HepG2 (cell line): ENCODE results near the gene LMAN1L.

Source experiments
- CREM ChIP-seq, 2 experiments: sonication (generic) in 1 of 2; formaldehyde crosslinking in 1 of 2; IDR thresholded peaks; 2 replicates each; pipeline versions ENCODE4 v1.4.0 to v1.6.1; 2016 to 2020; ENCODE audit warnings: antibody characterized with exemption in 1 of 2, mild to moderate bottlenecking in 1 of 2, missing genetic modification reagents in 1 of 2
- DPF2 ChIP-seq: sonication (generic); formaldehyde crosslinking; IDR thresholded peaks from 2 replicates; pipeline ENCODE4 v1.4.0; 2020; ENCODE audit warnings: mild to moderate bottlenecking, low read depth, missing genetic modification reagents, borderline replicate concordance
- ETV6 ChIP-seq: sonication (generic); formaldehyde crosslinking; conservative IDR thresholded peaks from 2 replicates; pipeline ENCODE4 v1.4.0; 2020; ENCODE audit warnings: missing genetic modification reagents
- NFIC ChIP-seq: IDR thresholded peaks from 2 replicates; pipeline ENCODE4 v1.6.1; 2012; ENCODE audit warnings: mild to moderate bottlenecking, low read length, inconsistent platforms
- POLR2AphosphoS5 ChIP-seq: IDR thresholded peaks from 2 replicates; pipeline ENCODE4 v1.6.1; 2012; ENCODE audit warnings: low read depth, low read length
- SRSF1 ChIP-seq: fragments of 200-400 bp; formaldehyde crosslinking; optimal IDR thresholded peaks from 2 replicates; pipeline ENCODE3; 2017; ENCODE audit warnings: mild to moderate bottlenecking, low read depth, low read length, moderate library complexity
- ZFP36 ChIP-seq: fragments of 150-350 bp; IDR thresholded peaks from 2 replicates; pipeline ENCODE4 v1.6.1; 2018; ENCODE audit warnings: borderline replicate concordance, low read length, low read depth; ENCODE audit not compliant: partially characterized antibody
- ZNF558 ChIP-seq: sonication (generic); formaldehyde crosslinking; IDR thresholded peaks from 2 replicates; pipeline ENCODE4 v1.9.0; 2022; ENCODE audit warnings: mild to moderate bottlenecking, missing genetic modification reagents, borderline replicate concordance
- TF ChIP-seq, protein P1 (sequence below): sonication (generic); formaldehyde crosslinking; IDR thresholded peaks from 2 replicates; pipeline ENCODE4 v1.5.1; 2020; ENCODE audit warnings: mild to moderate bottlenecking, missing genetic modification reagents, moderate library complexity
- TF ChIP-seq, protein P2 (sequence below), 2 experiments: sonication (generic) in 1 of 2; formaldehyde crosslinking in 1 of 2; IDR thresholded peaks; 2 replicates each; pipeline versions ENCODE4 v1.5.1 to v1.6.1; 2011 to 2020; ENCODE audit warnings: borderline replicate concordance in 1 of 2, low read depth in 1 of 2, low read length in 1 of 2, mild to moderate bottlenecking in 1 of 2, missing genetic modification reagents in 1 of 2, moderate library complexity in 1 of 2
- TF ChIP-seq, protein P3 (sequence below): sonication (generic); formaldehyde crosslinking; IDR thresholded peaks from 2 replicates; pipeline ENCODE4 v1.4.0; 2020; ENCODE audit warnings: mild to moderate bottlenecking, missing genetic modification reagents
- TF ChIP-seq, protein P4 (sequence below): IDR thresholded peaks from 2 replicates; pipeline ENCODE4 v1.6.1; 2016; ENCODE audit warnings: missing compliant biosample characterization, missing genetic modification reagents, borderline replicate concordance
- TF ChIP-seq, protein P5 (sequence below): sonication (generic); formaldehyde crosslinking; IDR thresholded peaks from 2 replicates; pipeline ENCODE4 v1.5.0; 2020; ENCODE audit warnings: mild to moderate bottlenecking, missing genetic modification reagents, borderline replicate concordance

DNA sequence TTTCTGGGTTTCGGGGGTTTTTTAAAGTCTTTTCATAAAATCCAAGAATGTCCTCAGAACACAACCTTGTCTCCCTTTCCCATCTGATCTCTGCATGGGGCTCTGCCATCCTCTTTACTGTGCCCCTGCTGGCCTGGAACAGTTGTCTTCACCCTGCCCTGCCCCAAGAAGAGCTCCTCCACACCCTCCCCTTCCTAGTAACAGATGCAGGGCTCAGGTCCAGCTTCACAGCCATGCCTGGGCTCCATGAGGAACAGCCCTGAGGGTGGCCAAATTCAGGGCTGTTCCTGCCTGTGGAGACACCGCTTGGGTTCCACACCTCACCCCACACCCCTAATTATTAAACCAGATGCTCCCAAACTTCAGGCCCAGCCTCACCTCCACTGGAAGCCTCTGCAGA lies 43.2 kb downstream of the LMAN1L start:
- TF ChIP-seq, protein P1, sequence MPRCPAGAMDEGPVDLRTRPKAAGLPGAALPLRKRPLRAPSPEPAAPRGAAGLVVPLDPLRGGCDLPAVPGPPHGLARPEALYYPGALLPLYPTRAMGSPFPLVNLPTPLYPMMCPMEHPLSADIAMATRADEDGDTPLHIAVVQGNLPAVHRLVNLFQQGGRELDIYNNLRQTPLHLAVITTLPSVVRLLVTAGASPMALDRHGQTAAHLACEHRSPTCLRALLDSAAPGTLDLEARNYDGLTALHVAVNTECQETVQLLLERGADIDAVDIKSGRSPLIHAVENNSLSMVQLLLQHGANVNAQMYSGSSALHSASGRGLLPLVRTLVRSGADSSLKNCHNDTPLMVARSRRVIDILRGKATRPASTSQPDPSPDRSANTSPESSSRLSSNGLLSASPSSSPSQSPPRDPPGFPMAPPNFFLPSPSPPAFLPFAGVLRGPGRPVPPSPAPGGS (CRISPR knock-in tag): no peak
- TF ChIP-seq POLR2AphosphoS5 (no peak), CREM (IDR thresholded peaks at IDR 0.05) (no peak), CREM (CRISPR knock-in tag; IDR thresholded peaks at IDR 0.05) (no peak), ZNF558 (CRISPR knock-in tag) (no peak), ZFP36 (no peak), ETV6 (CRISPR knock-in tag) (no peak), NFIC (no peak), DPF2 (no peak), SRSF1 (no peak)
- TF ChIP-seq, protein P2, sequence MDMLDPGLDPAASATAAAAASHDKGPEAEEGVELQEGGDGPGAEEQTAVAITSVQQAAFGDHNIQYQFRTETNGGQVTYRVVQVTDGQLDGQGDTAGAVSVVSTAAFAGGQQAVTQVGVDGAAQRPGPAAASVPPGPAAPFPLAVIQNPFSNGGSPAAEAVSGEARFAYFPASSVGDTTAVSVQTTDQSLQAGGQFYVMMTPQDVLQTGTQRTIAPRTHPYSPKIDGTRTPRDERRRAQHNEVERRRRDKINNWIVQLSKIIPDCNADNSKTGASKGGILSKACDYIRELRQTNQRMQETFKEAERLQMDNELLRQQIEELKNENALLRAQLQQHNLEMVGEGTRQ (IDR thresholded peaks at IDR 0.05; ENCODE audit: low read depth, low read length): no peak
- TF ChIP-seq, protein P2 (CRISPR knock-in tag; IDR thresholded peaks at IDR 0.05; ENCODE audit: borderline replicate concordance): no peak
- TF ChIP-seq, protein P3, sequence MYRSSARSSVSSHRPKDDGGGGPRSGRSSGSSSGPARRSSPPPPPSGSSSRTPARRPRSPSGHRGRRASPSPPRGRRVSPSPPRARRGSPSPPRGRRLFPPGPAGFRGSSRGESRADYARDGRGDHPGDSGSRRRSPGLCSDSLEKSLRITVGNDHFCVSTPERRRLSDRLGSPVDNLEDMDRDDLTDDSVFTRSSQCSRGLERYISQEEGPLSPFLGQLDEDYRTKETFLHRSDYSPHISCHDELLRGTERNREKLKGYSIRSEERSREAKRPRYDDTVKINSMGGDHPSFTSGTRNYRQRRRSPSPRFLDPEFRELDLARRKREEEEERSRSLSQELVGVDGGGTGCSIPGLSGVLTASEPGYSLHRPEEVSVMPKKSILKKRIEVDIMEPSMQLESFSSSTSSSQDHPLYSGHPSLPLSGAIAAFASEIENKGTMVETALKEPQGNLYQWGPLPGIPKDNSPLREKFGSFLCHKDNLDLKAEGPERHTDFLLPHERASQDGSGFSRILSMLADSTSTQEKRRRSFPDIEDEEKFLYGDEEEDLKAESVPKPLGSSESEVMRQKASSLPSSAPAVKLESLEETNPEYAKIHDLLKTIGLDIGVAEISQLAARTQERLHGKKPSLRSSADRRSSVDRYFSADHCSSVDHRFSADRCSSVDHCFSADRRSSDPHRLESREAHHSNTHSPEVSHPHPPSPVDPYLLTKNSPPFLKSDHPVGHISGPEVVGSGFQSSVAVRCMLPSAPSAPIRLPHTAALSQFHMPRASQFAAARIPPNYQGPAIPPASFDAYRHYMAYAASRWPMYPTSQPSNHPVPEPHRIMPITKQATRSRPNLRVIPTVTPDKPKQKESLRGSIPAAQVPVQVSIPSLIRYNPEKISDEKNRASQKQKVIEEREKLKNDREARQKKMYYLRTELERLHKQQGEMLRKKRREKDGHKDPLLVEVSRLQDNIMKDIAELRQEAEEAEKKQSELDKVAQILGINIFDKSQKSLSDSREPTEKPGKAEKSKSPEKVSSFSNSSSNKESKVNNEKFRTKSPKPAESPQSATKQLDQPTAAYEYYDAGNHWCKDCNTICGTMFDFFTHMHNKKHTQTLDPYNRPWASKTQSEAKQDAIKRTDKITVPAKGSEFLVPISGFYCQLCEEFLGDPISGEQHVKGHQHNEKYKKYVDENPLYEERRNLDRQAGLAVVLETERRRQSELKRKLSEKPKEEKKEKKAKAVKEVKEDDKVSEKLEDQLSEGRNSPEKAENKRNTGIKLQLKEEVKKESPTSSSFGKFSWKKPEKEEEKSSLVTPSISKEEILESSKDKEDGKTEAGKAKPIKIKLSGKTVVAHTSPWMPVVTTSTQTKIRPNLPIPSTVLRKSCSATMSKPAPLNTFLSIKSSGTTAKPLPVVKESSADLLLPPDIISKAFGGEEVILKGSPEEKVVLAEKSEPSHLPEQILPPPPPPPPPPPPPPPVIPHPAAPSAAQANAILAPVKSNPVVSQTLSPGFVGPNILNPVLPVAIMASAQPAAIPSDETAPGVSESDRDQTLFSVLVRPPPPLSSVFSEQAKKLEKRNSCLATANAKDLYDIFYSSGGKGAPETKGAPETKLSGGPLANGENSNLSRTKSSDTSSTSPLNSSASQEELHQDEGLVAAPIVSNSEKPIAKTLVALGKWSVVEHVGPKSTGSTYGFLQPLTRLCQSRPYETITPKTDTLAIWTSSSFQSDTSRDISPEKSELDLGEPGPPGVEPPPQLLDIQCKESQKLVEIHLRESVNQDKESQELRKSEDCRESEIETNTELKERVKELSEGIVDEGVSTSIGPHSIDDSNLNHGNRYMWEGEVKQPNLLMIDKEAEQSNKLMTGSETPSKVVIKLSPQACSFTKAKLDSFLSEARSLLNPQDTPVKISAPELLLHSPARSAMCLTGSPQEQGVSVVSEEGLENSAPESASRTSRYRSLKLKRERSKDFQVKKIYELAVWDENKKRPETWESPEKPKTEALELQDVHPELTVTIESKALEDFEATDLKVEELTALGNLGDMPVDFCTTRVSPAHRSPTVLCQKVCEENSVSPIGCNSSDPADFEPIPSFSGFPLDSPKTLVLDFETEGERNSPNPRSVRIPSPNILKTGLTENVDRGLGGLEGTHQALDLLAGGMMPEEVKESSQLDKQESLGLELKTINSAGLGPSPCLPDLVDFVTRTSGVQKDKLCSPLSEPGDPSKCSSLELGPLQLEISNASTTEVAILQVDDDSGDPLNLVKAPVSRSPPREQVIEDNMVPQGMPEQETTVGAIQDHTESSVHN (CRISPR knock-in tag): no peak
- TF ChIP-seq, protein P4, sequence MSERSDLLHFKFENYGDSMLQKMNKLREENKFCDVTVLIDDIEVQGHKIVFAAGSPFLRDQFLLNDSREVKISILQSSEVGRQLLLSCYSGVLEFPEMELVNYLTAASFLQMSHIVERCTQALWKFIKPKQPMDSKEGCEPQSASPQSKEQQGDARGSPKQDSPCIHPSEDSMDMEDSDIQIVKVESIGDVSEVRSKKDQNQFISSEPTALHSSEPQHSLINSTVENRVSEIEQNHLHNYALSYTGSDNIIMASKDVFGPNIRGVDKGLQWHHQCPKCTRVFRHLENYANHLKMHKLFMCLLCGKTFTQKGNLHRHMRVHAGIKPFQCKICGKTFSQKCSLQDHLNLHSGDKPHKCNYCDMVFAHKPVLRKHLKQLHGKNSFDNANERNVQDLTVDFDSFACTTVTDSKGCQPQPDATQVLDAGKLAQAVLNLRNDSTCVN (CRISPR knock-in tag): no peak
- TF ChIP-seq, protein P5, sequence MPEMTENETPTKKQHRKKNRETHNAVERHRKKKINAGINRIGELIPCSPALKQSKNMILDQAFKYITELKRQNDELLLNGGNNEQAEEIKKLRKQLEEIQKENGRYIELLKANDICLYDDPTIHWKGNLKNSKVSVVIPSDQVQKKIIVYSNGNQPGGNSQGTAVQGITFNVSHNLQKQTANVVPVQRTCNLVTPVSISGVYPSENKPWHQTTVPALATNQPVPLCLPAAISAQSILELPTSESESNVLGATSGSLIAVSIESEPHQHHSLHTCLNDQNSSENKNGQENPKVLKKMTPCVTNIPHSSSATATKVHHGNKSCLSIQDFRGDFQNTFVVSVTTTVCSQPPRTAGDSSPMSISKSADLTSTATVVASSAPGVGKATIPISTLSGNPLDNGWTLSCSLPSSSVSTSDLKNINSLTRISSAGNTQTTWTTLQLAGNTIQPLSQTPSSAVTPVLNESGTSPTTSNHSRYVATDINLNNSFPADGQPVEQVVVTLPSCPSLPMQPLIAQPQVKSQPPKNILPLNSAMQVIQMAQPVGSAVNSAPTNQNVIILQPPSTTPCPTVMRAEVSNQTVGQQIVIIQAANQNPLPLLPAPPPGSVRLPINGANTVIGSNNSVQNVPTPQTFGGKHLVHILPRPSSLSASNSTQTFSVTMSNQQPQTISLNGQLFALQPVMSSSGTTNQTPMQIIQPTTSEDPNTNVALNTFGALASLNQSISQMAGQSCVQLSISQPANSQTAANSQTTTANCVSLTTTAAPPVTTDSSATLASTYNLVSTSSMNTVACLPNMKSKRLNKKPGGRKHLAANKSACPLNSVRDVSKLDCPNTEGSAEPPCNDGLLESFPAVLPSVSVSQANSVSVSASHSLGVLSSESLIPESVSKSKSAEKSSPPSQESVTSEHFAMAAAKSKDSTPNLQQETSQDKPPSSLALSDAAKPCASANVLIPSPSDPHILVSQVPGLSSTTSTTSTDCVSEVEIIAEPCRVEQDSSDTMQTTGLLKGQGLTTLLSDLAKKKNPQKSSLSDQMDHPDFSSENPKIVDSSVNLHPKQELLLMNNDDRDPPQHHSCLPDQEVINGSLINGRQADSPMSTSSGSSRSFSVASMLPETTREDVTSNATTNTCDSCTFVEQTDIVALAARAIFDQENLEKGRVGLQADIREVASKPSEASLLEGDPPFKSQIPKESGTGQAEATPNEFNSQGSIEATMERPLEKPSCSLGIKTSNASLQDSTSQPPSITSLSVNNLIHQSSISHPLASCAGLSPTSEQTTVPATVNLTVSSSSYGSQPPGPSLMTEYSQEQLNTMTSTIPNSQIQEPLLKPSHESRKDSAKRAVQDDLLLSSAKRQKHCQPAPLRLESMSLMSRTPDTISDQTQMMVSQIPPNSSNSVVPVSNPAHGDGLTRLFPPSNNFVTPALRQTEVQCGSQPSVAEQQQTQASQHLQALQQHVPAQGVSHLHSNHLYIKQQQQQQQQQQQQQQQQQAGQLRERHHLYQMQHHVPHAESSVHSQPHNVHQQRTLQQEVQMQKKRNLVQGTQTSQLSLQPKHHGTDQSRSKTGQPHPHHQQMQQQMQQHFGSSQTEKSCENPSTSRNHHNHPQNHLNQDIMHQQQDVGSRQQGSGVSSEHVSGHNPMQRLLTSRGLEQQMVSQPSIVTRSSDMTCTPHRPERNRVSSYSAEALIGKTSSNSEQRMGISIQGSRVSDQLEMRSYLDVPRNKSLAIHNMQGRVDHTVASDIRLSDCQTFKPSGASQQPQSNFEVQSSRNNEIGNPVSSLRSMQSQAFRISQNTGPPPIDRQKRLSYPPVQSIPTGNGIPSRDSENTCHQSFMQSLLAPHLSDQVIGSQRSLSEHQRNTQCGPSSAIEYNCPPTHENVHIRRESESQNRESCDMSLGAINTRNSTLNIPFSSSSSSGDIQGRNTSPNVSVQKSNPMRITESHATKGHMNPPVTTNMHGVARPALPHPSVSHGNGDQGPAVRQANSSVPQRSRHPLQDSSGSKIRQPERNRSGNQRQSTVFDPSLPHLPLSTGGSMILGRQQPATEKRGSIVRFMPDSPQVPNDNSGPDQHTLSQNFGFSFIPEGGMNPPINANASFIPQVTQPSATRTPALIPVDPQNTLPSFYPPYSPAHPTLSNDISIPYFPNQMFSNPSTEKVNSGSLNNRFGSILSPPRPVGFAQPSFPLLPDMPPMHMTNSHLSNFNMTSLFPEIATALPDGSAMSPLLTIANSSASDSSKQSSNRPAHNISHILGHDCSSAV (CRISPR knock-in tag): no peak
